Activated CD4-positive, alpha-beta T cell treated with anti-CD3 and anti-CD28 coated beads, Interleukin-2, amount 10 ng/mL, durations not matched to agents 24 days and 14 days (primary cell): ENCODE measurements around the gene MSI2. TPM values are rescaled to one million over a fixed set of nuclear protein-coding genes. Genes with fewer than 3 reads are reported as not detected.

Experiments
- DNase-seq: peaks from one replicate; pipeline ENCODE4 v3.0.0; 2022
- H3K27ac Mint-ChIP-seq: one replicate; pipeline ENCODE4 v1.8.0; 2022; ENCODE audit warnings: mild to moderate bottlenecking, mixed read lengths
- H3K27me3 Mint-ChIP-seq: one replicate; pipeline ENCODE4 v1.8.0; 2022; ENCODE audit warnings: mixed read lengths
- H3K36me3 Mint-ChIP-seq: one replicate; pipeline ENCODE4 v1.8.0; 2022; ENCODE audit warnings: low read depth, mild to moderate bottlenecking, mixed read lengths
- H3K4me1 Mint-ChIP-seq: one replicate; pipeline ENCODE4 v1.8.0; 2021; ENCODE audit warnings: mixed read lengths
- H3K4me3 Mint-ChIP-seq: one replicate; pipeline ENCODE4 v1.8.0; 2022; ENCODE audit warnings: mild to moderate bottlenecking, moderate library complexity, mixed read lengths
- H3K9me3 Mint-ChIP-seq: one replicate; pipeline ENCODE4 v1.8.0; 2021; ENCODE audit warnings: mixed read lengths
- intact Hi-C: fragments of 100-400 bp; cut with micrococcal nuclease; formaldehyde crosslinking; loops from one replicate; pipeline ENCODE4 v1.15.1; 2023
- total RNA-seq: library from RNA; stranded (reverse); gene quantifications from 2 replicates; pipeline ENCODE4 v1.2.3, GENCODE V29; 2022

Gene MSI2
- total RNA-seq, 1 donor from 2014 or later = 172 TPM

DNA sequence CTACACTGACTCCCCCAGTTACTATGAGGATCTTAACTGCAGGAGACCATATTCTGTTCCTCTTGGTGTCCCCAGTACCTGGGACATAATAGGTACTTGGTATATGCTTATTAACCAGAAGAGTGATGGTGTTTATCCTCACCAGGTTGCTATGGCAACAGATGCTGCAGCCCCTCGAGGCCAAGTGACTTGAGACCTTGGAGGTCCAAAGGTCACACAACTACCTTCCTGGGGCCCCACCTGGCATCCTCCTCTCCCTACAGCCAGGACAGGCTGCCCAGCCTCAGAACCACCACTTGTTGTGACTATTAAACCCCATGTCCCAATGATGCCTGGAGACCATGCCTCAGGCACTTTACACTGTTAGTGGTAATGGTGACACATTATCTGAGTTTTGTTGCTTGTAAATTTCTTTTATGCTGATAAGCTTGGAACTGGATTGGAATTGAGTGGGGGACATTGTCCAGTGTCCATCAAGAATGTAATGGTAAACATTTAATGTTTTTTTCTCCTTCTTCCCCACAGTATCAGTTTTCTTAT, 299.4 kb downstream of the MSI2 start:
- no peaks in the 10 kb centered on the region for H3K27me3 Mint-ChIP-seq
- H3K36me3 Mint-ChIP-seq = peaks cover 2% of the 10 kb centered on the region
- peaks cover 7% of the 10 kb centered on the region for H3K4me1 Mint-ChIP-seq
- no peak overlapping the region for H3K27ac Mint-ChIP-seq
- no peak for DNase-seq
- no peaks in the 10 kb centered on the region for H3K9me3 Mint-ChIP-seq
- no peak overlapping the region for H3K4me3 Mint-ChIP-seq
- intact Hi-C loops = no loop called here

DNA sequence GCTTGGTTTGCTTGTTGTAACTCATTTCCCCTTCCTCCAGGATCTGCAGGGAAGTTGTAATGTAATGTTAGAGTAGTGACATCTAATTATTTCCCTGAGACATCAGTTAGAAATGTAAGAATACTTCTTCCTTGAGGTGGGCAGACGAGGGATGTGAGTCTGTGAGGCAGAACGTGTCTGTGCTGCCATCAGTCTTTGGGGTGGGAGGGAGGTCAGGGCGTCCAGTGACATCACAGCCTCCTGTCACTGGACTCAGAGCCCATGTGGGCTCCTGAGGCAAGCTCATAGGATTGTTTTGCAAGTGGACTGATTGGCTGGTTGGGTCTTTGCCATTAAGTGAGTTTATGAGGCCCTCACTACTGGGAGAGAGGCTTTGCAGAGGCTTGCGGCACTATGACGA, 300.0 kb downstream of the MSI2 start:
- Mint-ChIP-seq H3K27ac (no peak overlapping the region), H3K36me3 (peaks cover 4% of the 10 kb centered on the region), H3K4me1 (peaks cover 8% of the 10 kb centered on the region), H3K27me3 (no peaks in the 10 kb centered on the region), H3K9me3 (no peaks in the 10 kb centered on the region), H3K4me3 (no peak overlapping the region)
- intact Hi-C loops = no loop called here
- DNase-seq = no peak

DNA sequence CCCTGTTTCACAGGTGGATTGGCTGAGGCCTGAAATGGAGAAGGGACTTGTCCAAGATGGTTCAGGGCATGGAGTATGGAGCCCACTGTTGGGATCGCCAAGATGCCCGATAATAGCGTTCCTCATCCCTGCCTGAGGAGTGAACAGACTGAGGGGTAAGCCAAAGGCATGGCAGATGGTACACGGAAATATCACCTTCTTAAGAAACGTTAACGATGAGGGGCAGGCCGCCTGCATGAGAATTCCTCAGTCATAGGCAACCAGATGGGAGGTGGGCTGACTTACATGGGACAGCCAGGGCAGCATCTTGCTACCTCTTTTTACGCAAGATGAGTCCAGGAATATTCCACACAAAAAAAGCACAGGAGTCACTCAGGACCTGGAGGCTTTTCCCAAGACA, 300.7 kb downstream of the MSI2 start:
- intact Hi-C loops = no loop called here
- DNase-seq = no peak
- peaks cover 4% of the 10 kb centered on the region for H3K36me3 Mint-ChIP-seq
- H3K4me3 Mint-ChIP-seq = no peak overlapping the region
- H3K27me3 Mint-ChIP-seq = no peaks in the 10 kb centered on the region
- peaks cover 9% of the 10 kb centered on the region for H3K4me1 Mint-ChIP-seq
- no peak overlapping the region for H3K27ac Mint-ChIP-seq
- no peaks in the 10 kb centered on the region for H3K9me3 Mint-ChIP-seq

DNA sequence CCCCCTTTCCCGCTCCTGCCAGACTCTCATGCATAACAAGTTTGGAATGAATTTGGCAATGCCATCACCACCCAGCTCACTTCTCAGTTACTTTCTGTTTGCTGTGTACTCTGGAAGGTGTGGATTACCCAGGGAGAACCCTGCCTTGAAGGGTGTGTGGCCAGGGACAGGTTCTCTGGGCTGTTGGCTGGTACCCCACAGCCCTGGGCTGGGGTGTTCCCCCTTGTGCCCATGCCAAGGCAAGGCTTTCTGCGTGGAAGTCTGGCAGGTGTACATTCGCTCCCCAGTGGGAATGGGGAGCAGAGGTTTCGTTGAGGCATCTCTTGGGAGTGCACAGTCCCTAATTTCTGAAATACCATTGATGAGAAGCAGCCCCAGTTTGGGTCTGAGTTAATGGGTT, 301.1 kb downstream of the MSI2 start:
- Mint-ChIP-seq H3K9me3 (no peaks in the 10 kb centered on the region), H3K4me1 (peaks cover 9% of the 10 kb centered on the region), H3K27me3 (no peaks in the 10 kb centered on the region), H3K36me3 (peaks cover 4% of the 10 kb centered on the region), H3K4me3 (no peak overlapping the region), H3K27ac (no peak overlapping the region)
- intact Hi-C loops = no loop called here
- DNase-seq = no peak

DNA sequence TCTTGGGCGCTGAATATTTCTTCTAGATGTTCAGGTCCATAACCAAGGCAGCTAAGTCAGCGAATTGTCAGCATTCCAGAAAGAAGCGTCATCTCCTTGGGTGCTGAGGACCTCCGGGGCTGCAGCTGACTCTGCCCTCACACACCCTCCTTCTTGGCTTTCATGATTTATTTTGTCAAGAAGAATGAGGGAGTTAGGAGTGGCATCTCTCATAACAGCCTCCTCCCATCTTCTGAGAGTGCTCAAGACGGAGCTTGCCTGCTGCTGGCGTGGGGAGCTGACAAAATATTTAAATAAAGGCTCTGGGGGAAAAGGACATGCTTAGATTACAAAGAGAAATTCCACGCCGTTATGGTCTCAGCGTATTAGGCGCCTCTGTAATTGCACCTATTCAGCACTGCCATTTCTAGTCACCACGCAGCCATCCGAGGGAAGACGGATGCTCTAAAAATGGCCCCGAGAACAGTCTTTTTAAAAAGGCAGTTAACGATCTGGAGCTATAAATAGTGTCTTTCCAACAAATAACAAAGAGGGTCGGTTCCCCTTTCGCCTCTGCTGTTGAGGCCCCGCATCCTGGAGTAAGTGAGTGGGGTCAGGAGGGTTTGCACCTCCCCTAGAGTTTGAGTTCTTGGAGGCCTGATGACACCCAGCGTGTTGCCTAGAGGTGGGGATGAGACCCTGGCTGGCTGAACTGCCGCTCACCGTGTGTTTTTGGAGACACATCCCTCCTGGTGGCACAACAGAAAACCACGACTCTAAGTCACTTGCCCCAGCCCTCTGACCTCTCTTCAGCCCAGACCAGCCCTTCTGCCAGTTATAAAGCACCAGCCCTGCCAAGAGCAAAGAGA, 301.7 kb downstream of the MSI2 start:
- H3K36me3 Mint-ChIP-seq = peaks cover 4% of the 10 kb centered on the region
- intact Hi-C loops = no loop called here
- no peak overlapping the region for H3K4me3 Mint-ChIP-seq
- no peaks in the 10 kb centered on the region for H3K27me3 Mint-ChIP-seq
- no peaks in the 10 kb centered on the region for H3K9me3 Mint-ChIP-seq
- peaks cover 9% of the 10 kb centered on the region for H3K4me1 Mint-ChIP-seq
- H3K27ac Mint-ChIP-seq = no peak overlapping the region
- DNase-seq = no peak

DNA sequence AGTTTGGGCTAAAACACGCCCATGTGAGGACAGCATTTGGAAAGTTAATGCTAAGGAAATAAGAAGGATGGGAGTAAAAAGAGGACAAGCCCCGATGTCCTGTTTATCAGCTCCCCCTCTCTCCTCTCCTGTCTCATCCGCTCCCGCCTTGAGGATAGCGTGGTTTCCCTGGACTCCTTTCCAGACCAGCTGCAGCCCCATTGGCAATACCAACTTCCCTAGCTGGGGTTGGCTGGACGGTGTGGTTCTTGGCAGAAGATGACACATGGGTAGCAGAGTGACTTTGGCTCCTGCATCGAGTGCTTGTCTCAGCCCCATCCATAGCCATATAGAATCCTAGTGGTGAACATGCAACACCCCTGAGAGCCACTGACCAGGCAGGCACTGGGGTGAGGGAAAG, 302.9 kb downstream of the MSI2 start:
- intact Hi-C loops = no loop called here
- Mint-ChIP-seq H3K27ac (no peak overlapping the region), H3K36me3 (peaks cover 4% of the 10 kb centered on the region), H3K27me3 (no peaks in the 10 kb centered on the region), H3K4me1 (peaks cover 9% of the 10 kb centered on the region), H3K4me3 (no peak overlapping the region), H3K9me3 (no peaks in the 10 kb centered on the region)
- no peak for DNase-seq

DNA sequence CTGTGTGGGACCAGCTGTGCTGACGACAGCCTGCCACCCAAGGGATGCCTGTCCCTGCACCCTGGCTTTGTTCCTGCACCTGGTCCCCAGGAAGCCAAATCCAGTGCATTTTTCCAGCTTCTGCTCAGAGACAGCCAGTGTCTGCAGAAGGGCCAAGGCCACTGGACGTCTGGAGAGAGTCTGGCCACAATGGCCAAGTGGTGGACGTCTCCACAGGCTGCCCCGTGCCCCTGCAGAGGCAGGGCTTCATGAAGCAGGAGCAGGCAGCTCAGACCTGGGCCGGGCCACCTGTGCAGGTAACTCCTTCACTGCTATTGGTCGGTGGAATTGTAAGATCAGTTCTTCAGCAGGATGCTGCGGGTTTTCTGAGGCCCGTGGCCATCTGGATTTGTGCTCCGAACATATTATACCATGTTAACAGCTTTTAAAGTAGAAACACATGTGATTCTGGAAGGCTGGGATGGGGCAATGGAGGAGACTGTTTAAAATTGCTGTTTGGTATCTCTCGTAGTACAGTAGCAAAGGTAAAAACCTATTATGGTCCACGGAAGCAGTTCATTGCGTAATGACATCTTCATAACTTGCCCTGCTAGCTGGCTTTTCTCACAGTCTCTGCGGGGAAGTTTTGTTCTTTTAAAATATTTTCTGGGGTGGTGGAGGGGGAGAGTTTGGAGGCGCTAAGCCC, 303.5 kb downstream of the MSI2 start:
- no peak for DNase-seq
- Mint-ChIP-seq H3K36me3 (peaks cover 4% of the 10 kb centered on the region), H3K9me3 (no peaks in the 10 kb centered on the region), H3K27ac (no peak overlapping the region), H3K4me1 (peaks cover 9% of the 10 kb centered on the region), H3K27me3 (no peaks in the 10 kb centered on the region), H3K4me3 (no peak overlapping the region)
- intact Hi-C loops = no loop called here

DNA sequence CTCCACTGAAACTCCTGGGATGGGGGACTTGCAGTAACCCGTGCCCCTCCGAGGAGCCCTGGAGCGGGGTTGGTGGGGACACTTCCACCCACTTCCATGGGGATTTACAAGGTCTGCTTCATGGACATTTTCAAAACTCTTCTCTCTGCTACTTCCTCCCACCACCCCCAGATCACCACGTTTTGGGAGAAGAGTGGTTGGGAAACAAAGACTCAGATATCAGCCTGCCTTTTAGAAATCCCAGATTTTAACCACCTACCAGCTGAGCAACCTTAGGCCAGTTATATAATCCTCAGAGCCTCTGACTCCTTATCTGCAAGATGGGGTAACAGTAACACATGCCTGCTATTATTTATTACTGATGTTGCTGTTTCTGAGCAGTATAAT, 304.0 kb downstream of the MSI2 start:
- H3K27me3 Mint-ChIP-seq = no peaks in the 10 kb centered on the region
- no peak for DNase-seq
- no peak overlapping the region for H3K27ac Mint-ChIP-seq
- H3K4me1 Mint-ChIP-seq = peaks cover 9% of the 10 kb centered on the region
- intact Hi-C loops = no loop called here
- H3K9me3 Mint-ChIP-seq = no peaks in the 10 kb centered on the region
- no peak overlapping the region for H3K4me3 Mint-ChIP-seq
- peaks cover 4% of the 10 kb centered on the region for H3K36me3 Mint-ChIP-seq

DNA sequence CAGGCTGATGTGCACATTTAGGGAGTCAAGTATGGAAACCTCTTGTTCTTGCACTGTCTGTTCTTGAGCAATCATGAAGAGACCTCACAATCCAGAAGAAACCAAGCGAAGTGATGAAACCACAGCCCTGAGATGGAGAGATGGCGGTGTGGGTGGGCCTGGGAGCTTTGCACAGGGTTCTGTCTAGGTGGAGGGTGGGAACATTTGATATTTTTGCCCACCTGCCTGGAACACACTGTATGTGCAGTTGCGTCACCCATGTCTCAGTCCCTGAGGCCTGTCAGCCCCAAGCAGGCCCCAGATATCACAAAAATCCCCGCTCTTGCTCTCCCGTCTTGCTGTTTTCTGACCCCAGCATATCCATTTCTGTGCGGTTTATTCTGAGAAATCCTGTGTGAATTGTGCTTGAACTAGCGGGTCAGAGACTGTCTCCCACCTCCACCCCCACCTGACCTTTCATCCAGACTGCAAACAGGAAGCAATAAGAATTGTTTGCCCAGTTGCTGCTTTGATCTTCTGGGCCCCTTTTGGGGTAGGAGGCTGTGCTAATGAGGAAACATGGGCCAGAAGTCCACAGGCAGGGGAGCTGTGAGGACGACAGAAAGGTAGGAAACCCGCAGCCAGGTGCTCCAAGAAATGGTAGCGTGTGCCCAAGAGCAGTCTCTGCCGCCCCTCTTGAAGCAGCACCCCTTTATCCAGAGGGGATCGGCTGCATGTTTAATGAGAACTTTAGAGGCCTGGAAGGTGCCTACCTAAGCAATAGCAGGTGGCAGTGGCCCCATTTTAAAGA, 304.9 kb downstream of the MSI2 start:
- Mint-ChIP-seq H3K36me3 (peaks cover 4% of the 10 kb centered on the region), H3K27me3 (no peaks in the 10 kb centered on the region), H3K4me3 (no peak overlapping the region), H3K4me1 (peaks cover 11% of the 10 kb centered on the region), H3K9me3 (no peaks in the 10 kb centered on the region), H3K27ac (peak overlapping the region; percentile 22)
- no peak for DNase-seq
- intact Hi-C loops = no loop called here

DNA sequence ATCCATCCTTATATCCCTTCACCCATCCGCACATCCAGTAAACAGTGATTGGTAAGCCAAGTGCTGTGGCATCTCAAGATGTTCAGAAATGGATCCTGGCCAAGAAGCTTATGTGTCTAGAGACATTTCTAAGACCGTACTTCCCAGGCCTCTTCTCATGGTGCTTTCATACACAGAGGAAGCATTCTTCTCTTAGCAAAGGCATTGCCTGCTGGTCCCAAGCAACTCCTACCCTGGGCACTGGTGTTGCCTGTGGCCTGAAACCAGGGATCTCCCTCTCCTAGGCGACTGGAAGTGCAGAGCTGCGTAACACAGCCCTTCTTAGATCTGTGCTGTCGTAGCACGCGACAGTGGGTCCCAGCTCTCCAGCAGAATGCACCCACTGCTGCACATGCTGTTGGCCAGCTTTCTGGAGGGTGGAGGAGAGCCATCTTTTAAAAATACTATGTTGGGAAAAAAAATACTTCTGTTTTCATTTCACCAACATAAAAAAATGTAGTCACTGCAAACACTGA, 305.9 kb downstream of the MSI2 start:
- H3K27me3 Mint-ChIP-seq = no peaks in the 10 kb centered on the region
- peaks cover 2% of the 10 kb centered on the region for H3K36me3 Mint-ChIP-seq
- H3K27ac Mint-ChIP-seq = peak overlapping the region; percentile 3
- H3K4me1 Mint-ChIP-seq = peaks cover 11% of the 10 kb centered on the region
- no peaks in the 10 kb centered on the region for H3K9me3 Mint-ChIP-seq
- H3K4me3 Mint-ChIP-seq = no peak overlapping the region
- DNase-seq = no peak
- intact Hi-C loops = no loop called here

DNA sequence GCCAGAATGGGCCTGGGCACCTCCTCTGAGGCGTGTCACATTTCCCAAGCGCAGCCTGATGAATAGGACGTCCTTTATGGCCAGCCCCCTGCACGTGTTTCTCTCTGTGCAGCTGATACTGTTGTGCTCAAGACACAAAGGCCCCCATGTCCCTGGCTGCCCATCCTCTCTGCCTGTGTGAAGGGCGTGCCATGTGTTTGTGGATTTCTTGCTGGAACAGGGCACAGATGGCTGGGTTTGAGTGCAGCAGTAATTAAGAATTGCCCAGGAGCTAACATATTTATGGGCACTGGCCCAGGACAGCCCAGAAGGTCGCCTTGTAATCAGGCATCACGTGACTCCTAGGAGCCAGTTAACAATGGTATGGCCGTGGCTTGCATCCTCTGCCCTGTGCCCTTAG, 307.6 kb downstream of the MSI2 start:
- peaks cover 13% of the 10 kb centered on the region for H3K4me1 Mint-ChIP-seq
- H3K4me3 Mint-ChIP-seq = no peak overlapping the region
- no peaks in the 10 kb centered on the region for H3K9me3 Mint-ChIP-seq
- DNase-seq = no peak
- H3K36me3 Mint-ChIP-seq = peaks cover 2% of the 10 kb centered on the region
- intact Hi-C loops = no loop called here
- no peak overlapping the region for H3K27ac Mint-ChIP-seq
- no peaks in the 10 kb centered on the region for H3K27me3 Mint-ChIP-seq

DNA sequence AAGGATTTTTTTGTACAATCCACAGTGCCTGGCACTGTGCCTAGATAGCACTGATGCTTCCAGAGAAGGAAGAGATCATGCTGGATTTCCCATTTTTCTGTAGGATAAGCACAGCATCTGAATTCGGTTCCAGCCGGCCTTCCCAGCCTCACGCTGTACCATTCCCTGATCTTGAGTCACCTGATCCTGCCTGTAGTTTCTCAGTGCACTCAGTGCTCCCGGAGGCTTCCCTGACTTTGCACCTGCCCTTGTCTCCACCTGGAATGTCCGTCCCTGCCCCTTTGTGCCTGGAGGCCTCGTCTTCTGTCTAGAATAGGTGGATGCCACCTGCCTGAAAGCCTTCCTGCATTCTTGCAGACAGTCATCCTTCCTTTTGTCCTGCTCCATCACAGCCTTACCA, 308.9 kb downstream of the MSI2 start:
- Mint-ChIP-seq H3K36me3 (peaks cover 2% of the 10 kb centered on the region), H3K27me3 (no peaks in the 10 kb centered on the region), H3K4me3 (no peak overlapping the region), H3K4me1 (peaks cover 12% of the 10 kb centered on the region), H3K27ac (no peak overlapping the region), H3K9me3 (no peaks in the 10 kb centered on the region)
- intact Hi-C loops = no loop called here
- DNase-seq = no peak

DNA sequence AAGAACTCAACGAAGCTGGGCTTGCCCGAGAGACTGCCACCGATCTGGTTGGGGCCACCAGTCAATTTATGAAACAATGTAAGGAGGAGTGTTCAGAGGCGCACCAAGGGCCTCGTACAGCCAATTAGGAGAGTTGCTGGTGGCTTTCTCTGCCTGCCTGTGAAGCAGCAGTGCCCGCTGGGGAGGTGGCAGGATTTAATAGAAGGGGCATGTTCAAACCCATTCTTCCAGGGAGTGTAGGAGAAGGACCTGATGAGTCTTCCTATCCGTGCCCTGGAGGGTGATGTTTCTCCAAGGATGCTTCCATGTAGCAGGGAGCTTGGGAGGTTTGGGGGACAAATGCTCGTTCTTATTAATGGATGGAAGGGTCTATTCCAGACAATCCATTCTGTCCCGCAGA, 310.4 kb downstream of the MSI2 start:
- H3K4me3 Mint-ChIP-seq = no peak overlapping the region
- intact Hi-C loops = no loop called here
- H3K27me3 Mint-ChIP-seq = no peaks in the 10 kb centered on the region
- peaks cover 5% of the 10 kb centered on the region for H3K4me1 Mint-ChIP-seq
- DNase-seq = no peak
- no peaks in the 10 kb centered on the region for H3K36me3 Mint-ChIP-seq
- no peaks in the 10 kb centered on the region for H3K9me3 Mint-ChIP-seq
- no peak overlapping the region for H3K27ac Mint-ChIP-seq

DNA sequence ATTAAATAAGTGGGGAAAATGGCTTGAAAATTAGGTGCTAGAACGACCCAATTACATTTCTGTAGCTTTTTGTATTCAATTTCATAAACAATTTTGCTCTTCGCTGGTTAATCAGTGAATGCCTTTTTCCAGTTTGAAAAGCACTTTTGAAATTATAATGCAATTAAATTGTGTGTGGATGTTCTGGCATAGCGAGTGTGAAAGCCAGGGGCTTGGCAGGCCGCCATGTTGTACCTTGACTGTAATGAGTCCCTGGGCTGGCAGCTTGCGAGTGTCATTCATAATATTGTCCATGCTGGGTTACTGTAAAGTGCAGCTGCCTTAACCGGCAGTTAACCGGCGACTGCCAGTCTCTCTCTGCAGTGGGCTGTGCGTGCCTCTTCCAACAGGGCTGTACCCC, 310.9 kb downstream of the MSI2 start:
- no peak for DNase-seq
- Mint-ChIP-seq H3K4me3 (no peak overlapping the region), H3K27me3 (no peaks in the 10 kb centered on the region), H3K27ac (no peak overlapping the region), H3K36me3 (no peaks in the 10 kb centered on the region), H3K9me3 (no peaks in the 10 kb centered on the region), H3K4me1 (peaks cover 5% of the 10 kb centered on the region)
- intact Hi-C loops = no loop called here
